ENCODE measurements around the gene REN.
A peak's percentile ranks its signal among the peaks of the same experiment; 100 is the strongest.

REN gene

DNA sequence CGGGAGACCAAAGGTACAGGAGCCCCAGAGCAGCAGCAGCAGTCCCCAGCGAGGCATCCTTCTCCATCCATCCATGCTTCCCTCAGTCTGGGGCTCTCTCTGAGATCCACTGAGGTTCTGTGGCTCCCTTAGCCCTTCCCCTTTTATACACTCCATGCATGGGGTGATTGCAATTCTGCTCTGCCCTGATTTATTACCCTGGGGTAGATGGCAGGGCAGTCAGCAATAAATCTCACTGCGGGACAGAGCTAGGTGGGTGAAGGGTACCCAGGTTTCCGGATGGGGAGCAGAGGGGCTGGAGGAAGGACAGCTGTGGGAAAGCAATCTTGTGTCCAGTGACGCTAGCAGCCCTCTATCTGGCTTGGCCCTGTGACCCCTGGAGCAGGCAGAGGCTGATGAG, at the start of gene REN:
Gene REN, minus strand, starts transcription at position 119 of the 400 bp plus-strand sequence. Its CDS starts 44 bp downstream, at position 75.
- TF ChIP-seq, protein P1, sequence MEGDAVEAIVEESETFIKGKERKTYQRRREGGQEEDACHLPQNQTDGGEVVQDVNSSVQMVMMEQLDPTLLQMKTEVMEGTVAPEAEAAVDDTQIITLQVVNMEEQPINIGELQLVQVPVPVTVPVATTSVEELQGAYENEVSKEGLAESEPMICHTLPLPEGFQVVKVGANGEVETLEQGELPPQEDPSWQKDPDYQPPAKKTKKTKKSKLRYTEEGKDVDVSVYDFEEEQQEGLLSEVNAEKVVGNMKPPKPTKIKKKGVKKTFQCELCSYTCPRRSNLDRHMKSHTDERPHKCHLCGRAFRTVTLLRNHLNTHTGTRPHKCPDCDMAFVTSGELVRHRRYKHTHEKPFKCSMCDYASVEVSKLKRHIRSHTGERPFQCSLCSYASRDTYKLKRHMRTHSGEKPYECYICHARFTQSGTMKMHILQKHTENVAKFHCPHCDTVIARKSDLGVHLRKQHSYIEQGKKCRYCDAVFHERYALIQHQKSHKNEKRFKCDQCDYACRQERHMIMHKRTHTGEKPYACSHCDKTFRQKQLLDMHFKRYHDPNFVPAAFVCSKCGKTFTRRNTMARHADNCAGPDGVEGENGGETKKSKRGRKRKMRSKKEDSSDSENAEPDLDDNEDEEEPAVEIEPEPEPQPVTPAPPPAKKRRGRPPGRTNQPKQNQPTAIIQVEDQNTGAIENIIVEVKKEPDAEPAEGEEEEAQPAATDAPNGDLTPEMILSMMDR (IDR thresholded peaks at IDR 0.05; ENCODE audit: insufficient read depth, low read depth, low read length, missing control alignments): no peak
- no peak for DNase-seq (ENCODE audit: low read depth)
- no peak within 1 kb of the TSS for H3K4me3 ChIP-seq (ENCODE audit: low read depth, low read length)

DNA sequence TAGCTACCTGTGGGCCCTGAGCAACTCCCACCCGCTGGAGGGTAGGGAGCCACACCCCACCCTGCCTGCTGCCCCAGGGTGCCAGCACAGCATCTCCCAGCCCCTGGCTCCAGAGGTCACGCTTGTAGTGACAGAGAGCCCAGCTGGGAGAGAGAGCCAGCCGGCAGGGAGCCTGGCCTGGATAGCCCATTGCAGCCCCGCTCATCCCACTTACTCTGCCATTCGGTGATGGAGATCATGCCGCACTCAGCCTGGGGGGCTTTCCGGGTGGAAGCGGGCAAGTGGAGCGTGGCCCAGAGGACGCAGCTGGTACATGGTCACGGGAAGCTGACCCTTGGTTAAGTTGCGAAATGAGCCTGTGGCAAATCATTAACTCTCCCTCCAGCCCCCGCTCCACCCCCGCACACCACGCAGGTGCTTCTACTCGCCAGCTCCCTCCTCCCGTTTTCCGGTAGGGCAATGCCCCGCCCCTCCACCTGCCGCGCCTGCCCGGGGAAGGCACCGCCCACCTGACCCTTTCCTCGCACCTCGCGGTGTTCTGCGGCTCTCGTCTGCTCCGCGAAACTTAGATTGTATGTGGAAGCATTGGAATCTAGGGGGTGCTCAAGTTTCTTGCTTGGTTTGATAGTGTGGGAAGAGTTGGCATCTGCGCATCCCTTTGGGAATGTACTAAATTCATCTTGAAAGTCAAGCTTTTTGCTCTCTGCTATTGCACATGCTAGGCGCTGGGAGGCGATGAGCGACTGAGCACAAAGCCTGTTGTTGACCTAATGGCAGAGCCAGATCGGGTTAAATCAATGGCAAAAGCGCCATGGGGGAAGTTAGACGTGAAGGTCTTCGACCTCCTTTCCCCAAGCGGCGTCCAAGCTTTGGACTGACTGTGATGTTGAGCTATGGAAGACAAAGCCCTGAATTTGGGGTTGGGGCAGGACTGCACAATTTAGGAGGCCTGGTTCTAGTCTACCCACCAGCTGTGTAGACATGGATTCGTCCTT, 47.8 kb upstream of the REN start, which contains the start of gene GOLT1A:
Gene GOLT1A, minus strand, starts transcription at position 321 of the 995 bp plus-strand sequence. Its CDS starts 82 bp downstream, at position 239.
- DNase-seq (ENCODE audit: low read depth): peak; percentile 30

DNA sequence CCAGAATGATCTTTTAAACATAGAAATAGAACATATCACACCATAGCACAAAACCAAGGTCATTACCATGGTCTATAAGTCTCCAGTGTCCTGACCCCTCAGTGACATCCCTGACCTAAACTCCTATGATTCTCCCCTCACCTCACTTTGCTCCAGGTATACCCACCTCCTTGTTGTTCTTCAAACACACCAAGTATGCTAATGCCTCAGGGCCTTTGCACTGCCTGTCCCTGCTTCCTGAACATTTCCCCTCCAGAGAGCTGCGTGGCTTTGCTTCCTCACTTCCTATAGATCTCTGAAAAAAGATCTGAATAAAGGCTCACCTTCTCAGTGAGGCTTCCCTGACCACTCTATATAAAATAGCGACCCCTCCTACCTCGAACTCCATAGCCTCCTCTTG, 46.6 kb upstream of the REN start:
- no peak overlapping the region for H3K4me3 ChIP-seq (ENCODE audit: low read depth, low read length)
- TF ChIP-seq, protein P1 (IDR thresholded peaks at IDR 0.05; ENCODE audit: insufficient read depth, low read depth, low read length, missing control alignments): no peak
- no peak for DNase-seq (ENCODE audit: low read depth)

More for the DNA sequence above, 47.8 kb upstream of the REN start, which contains the start of gene GOLT1A:
- TF ChIP-seq, protein P1 (IDR thresholded peaks at IDR 0.05; ENCODE audit: insufficient read depth, low read depth, low read length, missing control alignments): no peak
- no peak within 1 kb of the TSS for H3K4me3 ChIP-seq (ENCODE audit: low read depth, low read length)

DNA sequence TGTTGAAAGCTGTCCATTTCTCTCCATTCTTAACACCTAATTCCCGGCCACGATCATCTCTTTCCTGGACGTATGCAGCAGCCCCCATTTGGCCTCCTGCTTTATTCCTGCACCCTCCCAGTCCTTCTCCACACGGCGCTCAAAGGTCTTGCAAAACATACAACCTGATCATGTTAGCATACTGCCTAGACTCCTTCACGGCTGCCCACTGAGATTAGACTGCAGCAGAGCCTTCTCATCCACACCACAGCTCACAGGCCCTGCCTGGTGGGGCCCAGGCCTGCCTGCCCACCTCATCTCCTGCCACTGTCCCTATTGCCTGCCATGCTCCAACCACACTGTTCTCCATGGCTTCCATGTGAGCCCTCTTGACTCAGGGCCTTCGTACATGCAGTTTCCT, 44.9 kb upstream of the REN start:
- TF ChIP-seq, protein P1 (IDR thresholded peaks at IDR 0.05; ENCODE audit: insufficient read depth, low read depth, low read length, missing control alignments): no peak
- DNase-seq (ENCODE audit: low read depth): no peak
- no peak overlapping the region for H3K4me3 ChIP-seq (ENCODE audit: low read depth, low read length)

DNA sequence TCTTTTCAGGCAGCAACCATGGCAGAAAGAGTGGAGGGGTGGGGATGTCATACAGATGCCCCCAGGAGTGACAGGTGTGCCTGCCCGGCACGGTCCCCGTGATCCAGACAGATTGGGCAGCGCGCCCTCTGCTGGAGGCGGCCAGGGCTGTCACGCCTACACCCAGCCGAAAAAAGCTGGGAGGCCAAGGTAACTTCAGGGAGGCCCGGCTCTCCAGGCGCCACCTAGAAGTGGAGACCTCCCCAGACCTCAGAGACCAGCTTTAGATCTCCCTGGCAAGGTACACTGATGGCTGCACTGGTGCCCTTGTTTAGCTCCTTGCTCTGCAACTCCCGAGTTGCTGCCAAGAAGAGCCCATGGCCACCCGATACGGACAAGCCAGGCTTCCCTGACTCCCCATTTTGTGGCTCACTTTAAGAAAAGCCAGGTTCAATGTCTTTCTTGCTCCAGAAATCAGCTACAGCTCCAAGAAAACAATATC, 41.0 kb upstream of the REN start:
- H3K4me3 ChIP-seq (ENCODE audit: low read depth, low read length): no peak overlapping the region
- TF ChIP-seq, protein P1 (IDR thresholded peaks at IDR 0.05; ENCODE audit: insufficient read depth, low read depth, low read length, missing control alignments): peak; percentile 92
- peak; percentile 49 for DNase-seq (ENCODE audit: low read depth)

DNA sequence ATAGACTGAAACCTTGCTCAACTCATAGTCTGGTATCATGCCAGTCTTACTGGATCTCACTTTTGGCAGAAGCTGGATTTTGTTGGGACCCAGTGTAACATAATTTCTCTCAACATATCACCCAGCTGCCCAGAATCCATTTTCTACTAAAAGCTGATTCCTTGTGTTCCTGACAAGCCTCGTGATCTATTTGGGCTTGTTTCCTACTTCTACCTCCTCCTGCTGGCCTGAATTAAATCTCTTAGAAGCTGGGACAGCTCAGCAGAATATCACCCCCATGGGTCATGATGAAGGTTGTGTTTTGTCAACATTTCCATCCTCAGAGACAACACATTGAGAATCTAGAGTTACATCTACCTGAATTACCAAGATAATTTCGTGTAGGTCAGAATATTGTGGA, 40.0 kb upstream of the REN start:
- no peak overlapping the region for H3K4me3 ChIP-seq (ENCODE audit: low read depth, low read length)
- DNase-seq (ENCODE audit: low read depth): no peak
- TF ChIP-seq, protein P1 (IDR thresholded peaks at IDR 0.05; ENCODE audit: insufficient read depth, low read depth, low read length, missing control alignments): no peak
